CD14-positive monocyte (primary cell): ENCODE measurements around the gene MAGEE1. TPM values are rescaled to one million over a fixed set of nuclear protein-coding genes. Genes with fewer than 3 reads are reported as not detected.

Experiments used
- DNase-seq, 3 donors: peaks; one replicate each; pipeline ENCODE4 v3.0.0-alpha.2; 2011 to 2022
- H2AFZ ChIP-seq: 2 replicates; pipeline ENCODE4 v1.6.0; 2012; ENCODE audit warnings: mild to moderate bottlenecking, low read depth, low read length, inconsistent platforms; ENCODE audit not compliant: insufficient read depth, poor library complexity, severe bottlenecking
- H3K27ac ChIP-seq, 2 donors: 1 replicate in 1 of 2; 2 replicates in 1 of 2; pipeline ENCODE4 v1.5.1; 2012 to 2013; ENCODE audit warnings: low read length in 2 of 2, control low read depth in 1 of 2, inconsistent platforms in 1 of 2, low read depth in 1 of 2, mild to moderate bottlenecking in 1 of 2
- H3K27me3 ChIP-seq, 2 donors: one replicate each; pipeline versions ENCODE4 v1.6.0 to v1.6.1; 2011 to 2013; ENCODE audit warnings: low read length in 2 of 2; ENCODE audit not compliant: control insufficient read depth in 2 of 2, insufficient read depth in 2 of 2
- H3K36me3 ChIP-seq, 2 donors: replicated peaks in 1 of 2; 1 replicate in 1 of 2; 2 replicates in 1 of 2; pipeline versions ENCODE4 v1.5.1 to v1.6.1; 2012 to 2013; ENCODE audit warnings: low read length in 2 of 2, control low read depth in 1 of 2, inconsistent platforms in 1 of 2, mild to moderate bottlenecking in 1 of 2; ENCODE audit not compliant: insufficient read depth in 2 of 2, control insufficient read depth in 1 of 2
- H3K4me1 ChIP-seq, 2 donors: 1 replicate in 1 of 2; 2 replicates in 1 of 2; pipeline versions ENCODE4 v1.5.1 to v1.6.1; 2012 to 2013; ENCODE audit warnings: low read length in 2 of 2, control low read depth in 1 of 2, inconsistent platforms in 1 of 2, mild to moderate bottlenecking in 1 of 2, moderate library complexity in 1 of 2; ENCODE audit not compliant: insufficient read depth in 2 of 2, control insufficient read depth in 1 of 2
- H3K4me2 ChIP-seq: replicated peaks from 2 replicates; pipeline ENCODE3; 2012; ENCODE audit warnings: low read length, moderate library complexity, mild to moderate bottlenecking; ENCODE audit not compliant: poor library complexity, severe bottlenecking; ENCODE audit errors: extremely low read depth
- H3K4me3 ChIP-seq, 3 experiments: fragments of 200-600 bp in 1 of 3; sonication (generic) in 1 of 3; replicated peaks in 1 of 3; 1 replicate in 2 of 3; 2 replicates in 1 of 3; pipeline ENCODE4 v1.5.1; 2011 to 2013; ENCODE audit warnings: low read length in 3 of 3, mild to moderate bottlenecking in 3 of 3, control low read depth in 2 of 3, low read depth in 2 of 3, inconsistent platforms in 1 of 3, moderate library complexity in 1 of 3
- H3K79me2 ChIP-seq: 2 replicates; pipeline ENCODE4 v1.6.0; 2012; ENCODE audit warnings: mild to moderate bottlenecking, control low read depth, inconsistent platforms, low read length, moderate library complexity; ENCODE audit not compliant: insufficient read depth
- H3K9ac ChIP-seq: 2 replicates; pipeline ENCODE4 v1.6.0; 2017; ENCODE audit warnings: low read length, mild to moderate bottlenecking; ENCODE audit not compliant: insufficient read depth, poor library complexity, severe bottlenecking
- H3K9me3 ChIP-seq, 2 donors: replicated peaks in 1 of 2; 1 replicate in 1 of 2; 2 replicates in 1 of 2; pipeline versions ENCODE4 v1.5.1 to v1.6.1; 2012 to 2013; ENCODE audit warnings: low read length in 2 of 2, control low read depth in 1 of 2; ENCODE audit not compliant: control insufficient read depth in 1 of 2, insufficient read depth in 1 of 2
- H4K20me1 ChIP-seq: 2 replicates; pipeline ENCODE4 v1.6.0; 2012; ENCODE audit warnings: mild to moderate bottlenecking, low read length, control low read depth, moderate library complexity; ENCODE audit not compliant: insufficient read depth
- H3K27ac Mint-ChIP-seq, 7 donors: one replicate each; pipeline ENCODE4 v1.8.0; 2020; ENCODE audit warnings: mild to moderate bottlenecking in 7 of 7, mixed read lengths in 7 of 7, moderate library complexity in 6 of 7, inconsistent platforms in 2 of 7
- H3K27me3 Mint-ChIP-seq, 3 donors: one replicate each; pipeline ENCODE4 v1.8.0; 2021 to 2022; ENCODE audit warnings: low read depth in 3 of 3, mild to moderate bottlenecking in 3 of 3, mixed read lengths in 3 of 3, moderate library complexity in 3 of 3, inconsistent platforms in 1 of 3
- H3K36me3 Mint-ChIP-seq, 2 donors: one replicate each; pipeline ENCODE4 v1.8.0; 2020; ENCODE audit warnings: mixed read lengths in 2 of 2, inconsistent platforms in 1 of 2, mild to moderate bottlenecking in 1 of 2
- H3K4me1 Mint-ChIP-seq: one replicate; pipeline ENCODE4 v1.8.0; 2020; ENCODE audit warnings: mild to moderate bottlenecking, mixed read lengths
- H3K4me3 Mint-ChIP-seq, 2 donors: one replicate each; pipeline ENCODE4 v1.8.0; 2020; ENCODE audit warnings: mild to moderate bottlenecking in 2 of 2, mixed read lengths in 2 of 2, moderate library complexity in 1 of 2
- H3K9me3 Mint-ChIP-seq, 7 donors: one replicate each; pipeline ENCODE4 v1.8.0; 2020 to 2022; ENCODE audit warnings: mixed read lengths in 7 of 7, mild to moderate bottlenecking in 6 of 7, moderate library complexity in 6 of 7, inconsistent platforms in 2 of 7
- CTCF ChIP-seq: fragments of 200-600 bp; IDR thresholded peaks from one replicate; pipeline ENCODE4 v1.8.0; 2022; ENCODE audit warnings: antibody characterized with exemption, mild to moderate bottlenecking
- WGBS: methylation state at CpG from one replicate; pipeline ENCODE4 v1.1.5; 2013; ENCODE audit warnings: missing lambda C conversion rate; ENCODE audit not compliant: insufficient coverage; 5-methylcytosine and 5-hydroxymethylcytosine counted together
- intact Hi-C, 2 donors: fragments of 100-400 bp; cut with micrococcal nuclease; formaldehyde crosslinking; loops; one replicate each; pipeline versions ENCODE4 v1.15.0 to v1.15.1; 2023
- polyA plus RNA-seq, 3 donors: library from polyadenylated mRNA; depleted of rRNA in 1 of 3; unstranded in 2 of 3; stranded (reverse) in 1 of 3; fragments of 300-500 nt in 2 of 3; fragments of >200 nt in 1 of 3; fragmentation: Illumina TruSeq in 2 of 3; gene quantifications; 1 replicate in 2 of 3; 2 replicates in 1 of 3; pipeline ENCODE4 v1.2.3, GENCODE V29; 2012 to 2021

MAGEE1 gene
- polyA plus RNA-seq, 3 donors = not detected

GRCh38 chrX:76477353-76477752, 49.8 kb downstream of the MAGEE1 start:
- no peak overlapping the region for H3K4me3 Mint-ChIP-seq
- no peak overlapping the region for H3K4me2 ChIP-seq
- no peak for TF ChIP-seq CTCF

More at GRCh38 chrX:76477353-76477752, 49.8 kb downstream of the MAGEE1 start:
- Mint-ChIP-seq H3K27me3 (peaks cover 0 to 4% (median 0%) of the 10 kb centered on the region in 3 donors), H3K9me3 (peaks cover 0 to 9% (median 2%) of the 10 kb centered on the region in 7 donors), H3K4me1 (no peaks in the 10 kb centered on the region), H3K36me3 (no peaks in the 10 kb centered on the region), H3K27ac (no peak overlapping the region)
- Histone ChIP-seq H3K9me3 (no peaks in the 10 kb centered on the region), H3K27ac (no peak overlapping the region), H3K4me3 (no peak overlapping the region), H2AFZ (no peak overlapping the region), H3K27me3 (no peaks in the 10 kb centered on the region), H3K36me3 (no peaks in the 10 kb centered on the region), H4K20me1 (no peaks in the 10 kb centered on the region), H3K9ac (no peak overlapping the region), H3K79me2 (no peaks in the 10 kb centered on the region), H3K4me1 (no peaks in the 10 kb centered on the region)
- intact Hi-C loops = no loop called here
- WGBS = no CpG with 5 or more reads among the region's 2 CpGs
- DNase-seq = no peak
